ENCODE data around the gene CELSR3. TPM values are rescaled to one million over a fixed set of nuclear protein-coding genes. Genes with fewer than 3 reads are reported as not detected.
A peak's percentile ranks its signal among the peaks of the same experiment; 100 is the strongest.

Gene CELSR3
- total RNA-seq, 1 donor from 2014 or later: 9.8 TPM

DNA sequence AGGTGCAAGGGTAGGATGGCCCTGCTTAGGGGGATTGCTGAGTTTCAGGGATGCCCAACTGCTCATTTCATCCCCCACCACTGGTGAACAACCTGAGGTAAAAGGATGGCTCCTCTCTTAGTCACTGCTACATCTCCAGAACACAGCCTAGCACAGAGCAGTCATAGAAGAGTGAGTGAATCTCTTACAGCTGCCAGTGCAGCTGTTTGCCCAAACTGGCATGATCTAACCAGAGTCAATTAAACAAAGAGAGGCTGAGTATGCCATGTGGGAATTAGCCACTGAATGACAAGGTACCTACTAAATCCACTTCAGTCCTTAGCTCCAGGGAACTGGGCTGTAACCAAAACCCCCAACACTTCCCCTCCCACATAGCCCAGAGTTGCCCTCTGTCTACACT is 29.9 kb upstream of the CELSR3 start:
- H3K9me3 Mint-ChIP-seq: no peaks in the 10 kb centered on the region
- H3K4me3 Mint-ChIP-seq: no peak overlapping the region
- peaks cover 24% of the 10 kb centered on the region for H3K36me3 Mint-ChIP-seq
- no peaks in the 10 kb centered on the region for H3K27me3 Mint-ChIP-seq
- peaks cover 10% of the 10 kb centered on the region for H3K4me1 Mint-ChIP-seq (ENCODE audit: unreplicated experiment)
- TF ChIP-seq, protein P1, sequence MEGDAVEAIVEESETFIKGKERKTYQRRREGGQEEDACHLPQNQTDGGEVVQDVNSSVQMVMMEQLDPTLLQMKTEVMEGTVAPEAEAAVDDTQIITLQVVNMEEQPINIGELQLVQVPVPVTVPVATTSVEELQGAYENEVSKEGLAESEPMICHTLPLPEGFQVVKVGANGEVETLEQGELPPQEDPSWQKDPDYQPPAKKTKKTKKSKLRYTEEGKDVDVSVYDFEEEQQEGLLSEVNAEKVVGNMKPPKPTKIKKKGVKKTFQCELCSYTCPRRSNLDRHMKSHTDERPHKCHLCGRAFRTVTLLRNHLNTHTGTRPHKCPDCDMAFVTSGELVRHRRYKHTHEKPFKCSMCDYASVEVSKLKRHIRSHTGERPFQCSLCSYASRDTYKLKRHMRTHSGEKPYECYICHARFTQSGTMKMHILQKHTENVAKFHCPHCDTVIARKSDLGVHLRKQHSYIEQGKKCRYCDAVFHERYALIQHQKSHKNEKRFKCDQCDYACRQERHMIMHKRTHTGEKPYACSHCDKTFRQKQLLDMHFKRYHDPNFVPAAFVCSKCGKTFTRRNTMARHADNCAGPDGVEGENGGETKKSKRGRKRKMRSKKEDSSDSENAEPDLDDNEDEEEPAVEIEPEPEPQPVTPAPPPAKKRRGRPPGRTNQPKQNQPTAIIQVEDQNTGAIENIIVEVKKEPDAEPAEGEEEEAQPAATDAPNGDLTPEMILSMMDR (conservative IDR thresholded peaks at IDR 0.05): no peak
- no peak overlapping the region for H3K27ac Mint-ChIP-seq
- DNase-seq (ENCODE audit: extremely low spot score, unreplicated experiment): no peak

DNA sequence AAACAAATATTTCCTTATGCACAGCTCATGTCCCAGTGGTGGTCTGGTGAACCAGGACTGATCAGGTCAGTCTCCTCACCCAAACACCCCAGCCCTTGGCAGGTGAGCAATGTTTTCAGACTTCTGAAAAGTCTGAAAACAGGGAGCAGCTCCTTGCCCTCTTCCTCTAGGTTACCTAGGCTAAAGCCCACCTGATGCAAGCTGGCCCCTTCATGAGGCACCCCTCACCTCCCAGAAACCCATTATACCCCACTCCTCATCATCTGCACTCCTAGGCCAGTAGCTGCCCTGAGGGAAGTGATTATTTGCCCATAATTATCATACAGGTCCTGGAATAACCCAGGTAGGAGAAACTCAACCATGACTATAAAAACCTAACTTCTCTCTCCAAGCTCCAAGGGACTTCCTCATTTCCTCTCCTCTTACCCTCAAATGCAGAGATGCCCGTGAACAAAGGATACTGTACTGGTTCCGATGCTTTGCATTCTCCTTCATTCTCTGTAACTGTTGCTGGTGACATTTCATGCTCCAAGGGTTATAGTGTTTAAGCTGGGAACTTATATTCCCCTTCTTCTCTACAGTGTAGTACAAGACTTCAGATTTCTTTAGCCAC is 28.3 kb upstream of the CELSR3 start:
- Mint-ChIP-seq H3K27ac (peak overlapping the region; percentile 64), H3K4me1 (ENCODE audit: unreplicated experiment) (peaks cover 9% of the 10 kb centered on the region), H3K9me3 (no peaks in the 10 kb centered on the region), H3K27me3 (no peaks in the 10 kb centered on the region), H3K4me3 (peak overlapping the region; percentile 21), H3K36me3 (peaks cover 27% of the 10 kb centered on the region)
- DNase-seq (ENCODE audit: extremely low spot score, unreplicated experiment): no peak
- TF ChIP-seq, protein P1 (conservative IDR thresholded peaks at IDR 0.05): no peak

DNA sequence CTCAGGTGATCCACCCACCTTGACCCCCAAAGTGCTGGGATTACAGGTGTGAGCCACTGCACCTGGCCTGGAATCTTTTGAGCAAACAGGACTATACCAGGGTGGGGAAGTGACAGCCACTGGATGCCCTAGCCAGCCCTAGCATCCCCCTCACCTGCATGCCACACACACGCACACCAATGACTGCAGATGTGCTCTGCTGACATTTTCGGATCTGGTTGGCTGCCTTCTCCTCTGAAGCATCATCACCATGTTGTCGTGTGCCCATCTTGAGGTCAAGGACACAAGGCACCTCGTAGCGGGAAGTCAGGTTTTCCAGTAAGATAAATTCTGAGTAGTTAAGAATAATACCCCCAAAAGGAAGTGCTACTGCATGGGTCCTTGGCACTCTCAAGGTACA is 26.7 kb upstream of the CELSR3 start:
- Mint-ChIP-seq H3K4me1 (ENCODE audit: unreplicated experiment) (peaks cover 10% of the 10 kb centered on the region), H3K27ac (no peak overlapping the region), H3K27me3 (no peaks in the 10 kb centered on the region), H3K9me3 (no peaks in the 10 kb centered on the region), H3K4me3 (no peak overlapping the region), H3K36me3 (peaks cover 18% of the 10 kb centered on the region)
- TF ChIP-seq, protein P1 (conservative IDR thresholded peaks at IDR 0.05): no peak
- no peak for DNase-seq (ENCODE audit: extremely low spot score, unreplicated experiment)

DNA sequence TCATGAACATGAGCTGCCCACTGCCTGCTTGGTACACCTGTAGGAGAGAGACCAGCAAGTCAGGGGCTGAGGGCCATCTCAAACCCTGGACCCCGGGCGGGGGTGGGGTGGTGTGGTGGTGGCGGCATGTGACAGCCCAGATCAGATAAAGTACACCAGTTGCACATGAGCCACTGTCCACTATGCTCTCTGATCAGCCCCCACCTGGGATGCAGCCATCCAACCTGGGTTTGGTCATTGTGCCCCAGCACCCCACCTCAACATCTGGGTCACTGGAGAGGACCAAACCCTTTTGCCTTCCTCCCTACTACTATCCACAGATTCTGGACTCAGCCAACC is 26.0 kb upstream of the CELSR3 start:
- DNase-seq (ENCODE audit: extremely low spot score, unreplicated experiment): no peak
- Mint-ChIP-seq H3K4me1 (ENCODE audit: unreplicated experiment) (peaks cover 15% of the 10 kb centered on the region), H3K27me3 (no peaks in the 10 kb centered on the region), H3K36me3 (peaks cover 18% of the 10 kb centered on the region), H3K9me3 (no peaks in the 10 kb centered on the region), H3K27ac (peak overlapping the region; percentile 35), H3K4me3 (no peak overlapping the region)
- TF ChIP-seq, protein P1 (conservative IDR thresholded peaks at IDR 0.05): no peak

DNA sequence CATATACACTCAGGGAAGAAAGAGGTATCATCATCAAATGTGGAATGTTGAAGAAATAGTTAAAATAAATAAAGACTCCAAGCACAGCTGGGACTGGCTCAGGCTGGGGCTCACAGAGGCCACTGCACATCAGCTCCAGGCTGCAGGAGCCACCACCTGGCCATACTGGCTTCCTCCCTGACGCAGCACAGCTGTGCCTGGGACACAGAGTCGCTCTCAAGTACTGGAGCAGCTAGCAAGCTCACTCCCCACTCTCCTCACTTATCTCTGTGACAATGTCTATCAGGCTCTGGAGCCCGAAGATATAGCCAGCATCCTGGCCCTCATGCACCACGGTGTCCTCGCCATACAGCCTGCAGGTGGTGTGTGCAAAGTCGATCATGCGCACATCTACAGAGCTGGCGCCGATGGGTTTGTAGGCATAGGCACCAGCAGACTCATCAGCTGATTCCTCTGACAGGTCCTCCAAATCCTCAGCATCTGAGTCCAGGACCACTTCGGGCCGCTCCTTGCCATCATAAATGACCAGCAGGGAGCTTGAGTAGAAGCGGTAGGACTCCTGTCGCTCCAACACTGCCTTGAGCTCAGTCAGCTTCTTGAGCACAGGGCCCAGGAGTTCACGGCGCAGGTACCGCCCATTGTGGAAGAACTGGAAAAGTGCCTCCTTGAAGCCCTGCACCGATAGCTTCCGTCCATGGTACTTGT is 25.5 kb upstream of the CELSR3 start:
- Mint-ChIP-seq H3K9me3 (no peaks in the 10 kb centered on the region), H3K27ac (peak overlapping the region; percentile 72), H3K36me3 (peaks cover 17% of the 10 kb centered on the region), H3K27me3 (no peaks in the 10 kb centered on the region), H3K4me1 (ENCODE audit: unreplicated experiment) (peaks cover 20% of the 10 kb centered on the region), H3K4me3 (no peak overlapping the region)
- no peak for DNase-seq (ENCODE audit: extremely low spot score, unreplicated experiment)
- TF ChIP-seq, protein P1 (conservative IDR thresholded peaks at IDR 0.05): no peak

All from type B pancreatic cell (in vitro differentiated cells).